Fibroblast of pulmonary artery (primary cell): ENCODE data around the gene ERVV-1.

Experiments
- DNase-seq: peaks from one replicate; pipeline ENCODE4 v3.0.0-alpha.2; 2010; ENCODE audit warnings: low read depth
- H3K4me3 ChIP-seq: replicated peaks from 2 replicates; pipeline ENCODE4 v1.5.1; 2011; ENCODE audit warnings: low read depth, mild to moderate bottlenecking, control low read depth, low read length, moderate library complexity
- TF ChIP-seq, protein P1 (sequence below): IDR thresholded peaks from 2 replicates; pipeline ENCODE4 v1.5.1; 2011; ENCODE audit warnings: mild to moderate bottlenecking, control low read depth, low read length, inconsistent platforms; ENCODE audit errors: missing control alignments

ERVV-1 gene

DNA sequence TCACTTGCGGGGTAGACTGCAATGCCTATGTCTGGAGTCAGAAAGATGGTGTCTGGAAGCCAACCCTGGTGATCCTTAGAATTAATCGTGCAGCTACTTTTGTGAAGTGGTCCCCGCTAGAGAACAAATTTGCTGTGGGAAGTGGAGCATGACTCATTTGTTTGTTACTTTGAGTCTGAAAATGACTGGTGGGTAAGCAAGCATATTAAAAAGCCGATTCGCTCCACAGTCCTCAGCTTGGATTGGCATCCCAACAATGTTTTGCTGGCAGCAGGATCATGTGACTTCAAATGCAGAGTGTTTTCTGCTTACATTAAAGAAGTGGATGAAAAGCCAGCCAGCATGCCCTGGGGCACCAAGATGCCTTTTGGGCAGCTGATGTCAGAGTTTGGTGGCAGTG, 9.5 kb upstream of the ERVV-1 start:
- no peak overlapping the region for H3K4me3 ChIP-seq
- TF ChIP-seq, protein P1, sequence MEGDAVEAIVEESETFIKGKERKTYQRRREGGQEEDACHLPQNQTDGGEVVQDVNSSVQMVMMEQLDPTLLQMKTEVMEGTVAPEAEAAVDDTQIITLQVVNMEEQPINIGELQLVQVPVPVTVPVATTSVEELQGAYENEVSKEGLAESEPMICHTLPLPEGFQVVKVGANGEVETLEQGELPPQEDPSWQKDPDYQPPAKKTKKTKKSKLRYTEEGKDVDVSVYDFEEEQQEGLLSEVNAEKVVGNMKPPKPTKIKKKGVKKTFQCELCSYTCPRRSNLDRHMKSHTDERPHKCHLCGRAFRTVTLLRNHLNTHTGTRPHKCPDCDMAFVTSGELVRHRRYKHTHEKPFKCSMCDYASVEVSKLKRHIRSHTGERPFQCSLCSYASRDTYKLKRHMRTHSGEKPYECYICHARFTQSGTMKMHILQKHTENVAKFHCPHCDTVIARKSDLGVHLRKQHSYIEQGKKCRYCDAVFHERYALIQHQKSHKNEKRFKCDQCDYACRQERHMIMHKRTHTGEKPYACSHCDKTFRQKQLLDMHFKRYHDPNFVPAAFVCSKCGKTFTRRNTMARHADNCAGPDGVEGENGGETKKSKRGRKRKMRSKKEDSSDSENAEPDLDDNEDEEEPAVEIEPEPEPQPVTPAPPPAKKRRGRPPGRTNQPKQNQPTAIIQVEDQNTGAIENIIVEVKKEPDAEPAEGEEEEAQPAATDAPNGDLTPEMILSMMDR, result no peak
- no peak for DNase-seq

DNA sequence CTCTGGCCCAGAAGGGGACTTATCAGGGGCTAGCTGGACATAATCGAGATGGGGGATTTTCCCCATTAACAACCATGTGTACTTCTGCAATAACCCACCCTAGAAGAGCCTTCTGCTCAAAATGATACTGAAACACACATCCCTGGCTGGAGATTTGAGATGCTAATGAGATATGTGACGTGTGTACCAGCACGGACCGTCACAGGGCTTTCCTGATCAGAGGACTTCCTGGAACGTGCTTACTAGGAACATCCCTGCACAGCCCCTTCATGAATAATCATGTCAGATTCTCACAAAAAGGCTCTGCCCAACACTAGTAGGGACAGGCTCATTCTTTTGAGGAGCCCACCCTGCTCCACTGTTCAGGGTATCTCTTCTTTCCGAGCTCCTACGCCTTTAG, 6.5 kb upstream of the ERVV-1 start:
- TF ChIP-seq, protein P1, result no peak
- H3K4me3 ChIP-seq, result no peak overlapping the region
- no peak for DNase-seq

DNA sequence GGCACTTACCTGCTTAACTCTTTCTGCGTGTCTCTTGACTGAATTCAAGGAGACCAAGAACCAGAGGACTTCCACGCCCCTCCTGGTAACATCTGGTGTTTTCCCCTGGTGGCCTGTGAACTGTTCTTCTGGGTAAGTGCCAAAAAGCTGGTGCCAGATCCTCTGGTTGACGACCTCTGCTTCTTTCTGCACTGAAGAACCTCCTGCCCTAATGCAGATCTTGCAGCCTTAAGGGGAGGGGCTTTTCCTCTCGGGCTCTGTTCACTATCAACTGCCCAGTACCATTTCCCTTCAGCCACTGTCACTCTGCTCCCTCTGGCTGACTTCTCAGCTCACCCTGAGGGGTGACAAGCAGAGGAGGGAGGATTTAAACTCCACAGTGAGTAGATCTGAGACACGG, 6.1 kb upstream of the ERVV-1 start:
- no peak for DNase-seq

DNA sequence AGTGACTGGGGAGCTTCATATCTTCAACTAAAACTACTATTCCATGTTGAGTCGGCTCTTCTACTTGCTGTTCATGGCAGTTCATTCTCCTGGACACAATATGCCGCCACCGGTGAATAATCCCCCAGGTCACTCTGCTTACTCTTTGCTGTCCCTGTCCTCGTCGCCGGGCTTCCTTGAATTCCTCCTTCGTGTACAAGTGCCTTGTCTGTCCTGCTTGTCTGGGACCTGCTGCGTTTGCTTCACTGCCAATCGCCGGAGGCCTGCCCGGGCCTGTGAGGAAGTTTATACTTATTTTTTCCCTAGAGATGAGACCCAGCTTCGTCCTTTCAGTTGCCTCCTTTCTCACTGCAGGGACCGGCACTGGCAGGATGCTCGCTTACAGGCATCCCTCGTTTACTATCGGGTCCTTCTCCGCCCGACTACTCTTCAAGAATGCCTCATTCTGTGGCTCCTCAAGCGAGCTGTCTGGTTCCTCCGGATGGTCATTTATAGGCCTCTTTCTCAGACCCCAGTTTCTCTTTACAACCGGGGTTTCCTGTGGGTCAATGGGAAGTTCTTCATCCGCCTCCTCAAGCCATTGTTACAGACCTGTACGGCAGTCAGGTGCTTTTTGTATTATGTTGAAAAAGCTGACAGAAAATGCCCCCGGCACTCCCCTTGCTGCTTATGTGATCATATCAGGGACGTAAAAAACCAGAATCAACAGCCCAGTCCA, 5.5 kb upstream of the ERVV-1 start:
- TF ChIP-seq, protein P1, result no peak
- H3K4me3 ChIP-seq, result no peak overlapping the region
- DNase-seq, result no peak

More for the DNA sequence above, 6.1 kb upstream of the ERVV-1 start:
- H3K4me3 ChIP-seq, result no peak overlapping the region
- TF ChIP-seq, protein P1, result no peak

DNA sequence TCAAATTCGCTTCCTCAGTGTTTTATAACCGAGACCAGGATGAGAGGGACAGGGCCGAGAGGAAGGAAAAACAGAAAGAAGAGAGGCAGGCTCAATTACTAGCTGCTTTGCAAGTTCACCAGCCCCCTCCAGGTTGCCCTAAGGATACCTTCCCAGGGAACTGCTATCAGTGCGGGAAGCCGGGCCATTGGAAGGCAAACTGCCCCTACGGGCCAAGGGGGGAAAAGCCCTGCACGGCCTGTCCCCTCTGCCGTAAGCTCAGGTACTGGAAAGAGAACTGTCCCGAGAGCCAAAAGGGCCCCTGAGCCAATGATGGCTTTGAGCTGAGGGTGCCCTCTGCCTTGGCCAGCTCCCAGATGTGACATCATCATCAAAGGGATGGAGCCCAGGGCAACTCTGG, 3.2 kb upstream of the ERVV-1 start:
- DNase-seq, result no peak
- TF ChIP-seq, protein P1, result no peak
- no peak overlapping the region for H3K4me3 ChIP-seq

DNA sequence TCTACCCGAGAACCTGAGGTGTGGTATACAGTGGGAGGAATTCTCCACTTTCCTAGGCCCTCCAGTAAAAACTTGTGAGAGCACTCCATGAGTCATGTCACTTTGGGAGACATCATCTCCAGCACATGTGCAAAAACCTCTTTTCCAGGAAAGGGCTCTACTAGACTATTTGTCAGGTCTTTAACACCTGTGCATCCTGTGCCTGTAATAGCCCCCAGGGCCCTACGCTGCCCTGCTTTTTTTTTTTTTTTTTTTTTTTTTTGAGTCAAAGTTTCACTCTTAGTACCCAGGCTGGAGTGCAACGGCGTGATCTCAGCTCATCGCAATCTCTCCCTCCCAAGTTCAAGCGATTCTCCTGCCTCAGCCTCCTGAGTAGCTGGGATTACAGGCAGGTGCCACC, 1.7 kb upstream of the ERVV-1 start:
- TF ChIP-seq, protein P1, result no peak
- DNase-seq, result no peak
- no peak overlapping the region for H3K4me3 ChIP-seq

DNA sequence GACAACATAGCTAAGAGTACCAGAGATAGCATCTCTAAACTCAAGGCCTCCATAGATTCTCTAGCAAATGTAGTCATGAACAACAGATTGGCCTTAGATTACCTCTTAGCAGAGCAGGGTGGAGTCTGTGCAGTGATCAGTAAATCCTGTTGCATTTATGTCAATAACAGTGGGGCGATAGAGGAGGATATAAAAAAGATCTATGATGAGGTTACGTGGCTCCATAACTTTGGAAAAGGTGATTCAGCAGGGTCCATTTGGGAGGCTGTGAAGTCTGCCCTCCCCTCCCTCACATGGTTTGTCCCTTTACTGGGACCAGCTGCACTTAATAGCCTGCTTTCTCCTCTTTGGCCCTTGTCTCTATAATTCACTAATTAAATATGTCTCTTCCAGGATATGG, 1.4 kb downstream of the ERVV-1 start:
- TF ChIP-seq, protein P1, result no peak

More for the DNA sequence above, 1.4 kb downstream of the ERVV-1 start:
- no peak for DNase-seq
- no peak overlapping the region for H3K4me3 ChIP-seq
